Bronchial epithelial cell (primary cell): ENCODE data around the gene SPATA7. TPM values are rescaled to one million over a fixed set of nuclear protein-coding genes. Genes with fewer than 3 reads are reported as not detected.
A peak's percentile ranks its signal among the peaks of the same experiment; 100 is the strongest.

ENCODE experiments used
- DNase-seq: peaks from one replicate; pipeline ENCODE4 v3.0.0-alpha.2; 2010; ENCODE audit warnings: low read depth
- FAIRE-seq: peaks from 2 replicates; lab custom pipeline; 2011; peaks lifted over from hg19 to GRCh38; lab: Jason Lieb, UNC
- H3K27me3 ChIP-seq: 2 replicates; pipeline ENCODE4 v1.5.1; 2011; ENCODE audit warnings: low read length; ENCODE audit not compliant: control insufficient read depth, insufficient read depth
- H3K36me3 ChIP-seq: 2 replicates; pipeline ENCODE4 v1.5.1; 2011; ENCODE audit warnings: low read length; ENCODE audit not compliant: control insufficient read depth, insufficient read depth
- H3K4me3 ChIP-seq: 2 replicates; pipeline ENCODE4 v1.5.1; 2011; ENCODE audit warnings: mild to moderate bottlenecking, low read depth, low read length, control low read depth
- CTCF ChIP-seq: IDR thresholded peaks from 2 replicates; pipeline ENCODE4 v1.5.1; 2011; ENCODE audit warnings: mild to moderate bottlenecking, moderate library complexity, low read length, control low read depth, inconsistent platforms; ENCODE audit not compliant: insufficient read depth, severe bottlenecking
- total RNA-seq: library from RNA; depleted of rRNA; stranded (reverse); fragments of >200 nt; gene quantifications from 2 replicates; pipeline ENCODE4 v1.2.1, GENCODE V29; 2014

Gene SPATA7
- total RNA-seq = 7.4 and 9.2 TPM in 2 replicates

GRCh38 chr14:88385212-88386101, at the start of gene SPATA7:
Gene SPATA7 (plus strand): TSS chr14:88385657. CDS start chr14:88385819, 162 bp downstream.
- peak within 1 kb of the TSS; percentile 92 for H3K4me3 ChIP-seq
- H3K36me3 ChIP-seq = no peaks in the 10 kb centered on the region
- FAIRE-seq (no peak), DNase-seq (peak; percentile 79)
- no peaks in the 10 kb centered on the region for H3K27me3 ChIP-seq
- TF ChIP-seq CTCF = no peak

- H3K27me3 ChIP-seq = no peaks in the 10 kb centered on the region
- DNase-seq (no peak), FAIRE-seq (no peak)
- no peaks in the 10 kb centered on the region for H3K36me3 ChIP-seq
- H3K4me3 ChIP-seq = no peak overlapping the region
- no peak for TF ChIP-seq CTCF
These were observed 45.1 kb upstream of the SPATA7 start for GRCh38 chr14:88340357-88340756.

GRCh38 chr14:88342980-88343379, 42.5 kb upstream of the SPATA7 start:
- no peak for FAIRE-seq
- no peak for DNase-seq
- no peaks in the 10 kb centered on the region for H3K36me3 ChIP-seq

GRCh38 chr14:88346048-88346639, 39.3 kb upstream of the SPATA7 start:
- DNase-seq (no peak), FAIRE-seq (no peak)
- TF ChIP-seq CTCF = no peak

More at GRCh38 chr14:88342980-88343379, 42.5 kb upstream of the SPATA7 start:
- no peak for TF ChIP-seq CTCF
- Histone ChIP-seq H3K4me3 (no peak overlapping the region), H3K27me3 (no peaks in the 10 kb centered on the region)

GRCh38 chr14:88348546-88348945, 36.9 kb upstream of the SPATA7 start:
- H3K27me3 ChIP-seq = no peaks in the 10 kb centered on the region

More at GRCh38 chr14:88346048-88346639, 39.3 kb upstream of the SPATA7 start:
- Histone ChIP-seq H3K27me3 (no peaks in the 10 kb centered on the region), H3K4me3 (no peak overlapping the region), H3K36me3 (no peaks in the 10 kb centered on the region)

More at GRCh38 chr14:88348546-88348945, 36.9 kb upstream of the SPATA7 start:
- FAIRE-seq (no peak), DNase-seq (no peak)
- Histone ChIP-seq H3K36me3 (no peaks in the 10 kb centered on the region), H3K4me3 (no peak overlapping the region)
- TF ChIP-seq CTCF = no peak
